ENCODE measurements around the gene NOTUM. TPM values are rescaled to one million over a fixed set of nuclear protein-coding genes. Genes with fewer than 3 reads are reported as not detected.

NOTUM gene
- polyA plus RNA-seq, 6 donors from 2014 or later, result not detected

- no peak for DNase-seq
- Mint-ChIP-seq H3K4me1 (peaks cover 5 to 19% (median 7%) of the 10 kb centered on the region in 3 donors), H3K4me3 (no peak overlapping the region), H3K27ac (peak overlapping the region in 1 of 6 donors; percentile 38), H3K9me3 (no peaks in the 10 kb centered on the region), H3K27me3 (peaks cover 0 to 6% (median 0%) of the 10 kb centered on the region in 3 donors), H3K36me3 (no peaks in the 10 kb centered on the region)
- ATAC-seq (ENCODE audit: low read depth in 2 of 2), result no peak
Measured at GRCh38 chr17:81939881-81940385, 21.1 kb downstream of the NOTUM start.

GRCh38 chr17:81939218-81939617 lies 21.8 kb downstream of the NOTUM start:
- Mint-ChIP-seq H3K36me3 (no peaks in the 10 kb centered on the region), H3K27ac (peak overlapping the region in 1 of 6 donors; percentile 83), H3K4me3 (peak overlapping the region in 1 of 8 donors; percentile 77), H3K27me3 (peaks cover 0 to 6% (median 0%) of the 10 kb centered on the region in 3 donors), H3K9me3 (no peaks in the 10 kb centered on the region), H3K4me1 (peaks cover 5 to 19% (median 7%) of the 10 kb centered on the region in 3 donors)
- no peak for ATAC-seq (ENCODE audit: low read depth in 2 of 2)
- no peak for DNase-seq

- DNase-seq (no peak), ATAC-seq (ENCODE audit: low read depth in 2 of 2) (no peak)
- Mint-ChIP-seq H3K27ac (peak overlapping the region in 1 of 6 donors; percentile 74), H3K36me3 (no peaks in the 10 kb centered on the region), H3K9me3 (no peaks in the 10 kb centered on the region), H3K4me1 (peaks cover 5 to 22% (median 12%) of the 10 kb centered on the region in 3 donors), H3K4me3 (peak overlapping the region in 7 of 8 donors; percentile 33 to 71 (median 45)), H3K27me3 (peaks cover 0 to 21% (median 15%) of the 10 kb centered on the region in 3 donors)
Measured at GRCh38 chr17:81935709-81936084, 25.3 kb downstream of the NOTUM start.

GRCh38 chr17:81934850-81935708 lies 25.9 kb downstream of the NOTUM start:
- Mint-ChIP-seq H3K4me1 (peaks cover 5 to 22% (median 12%) of the 10 kb centered on the region in 3 donors), H3K27me3 (peaks cover 0 to 21% (median 15%) of the 10 kb centered on the region in 3 donors), H3K4me3 (peak overlapping the region in 5 of 8 donors; percentile 20 to 67 (median 45)), H3K27ac (no peak overlapping the region), H3K9me3 (no peaks in the 10 kb centered on the region), H3K36me3 (no peaks in the 10 kb centered on the region)
- DNase-seq (no peak), ATAC-seq (ENCODE audit: low read depth in 2 of 2) (no peak)

- H3K4me3 Mint-ChIP-seq, result no peak overlapping the region
- no peaks in the 10 kb centered on the region for H3K36me3 Mint-ChIP-seq
- H3K9me3 Mint-ChIP-seq, result no peaks in the 10 kb centered on the region
- peak overlapping the region in 2 of 6 donors; percentile 12 to 54 for H3K27ac Mint-ChIP-seq
- no peak for DNase-seq
- no peak for ATAC-seq (ENCODE audit: low read depth in 2 of 2)
- H3K27me3 Mint-ChIP-seq, result peaks cover 0 to 29% (median 17%) of the 10 kb centered on the region in 3 donors
- H3K4me1 Mint-ChIP-seq, result peaks cover 5 to 22% (median 13%) of the 10 kb centered on the region in 3 donors
Measured at GRCh38 chr17:81934098-81934757, 26.8 kb downstream of the NOTUM start.

GRCh38 chr17:81933178-81933699 lies 27.7 kb downstream of the NOTUM start:
- Mint-ChIP-seq H3K27me3 (peaks cover 0 to 35% (median 20%) of the 10 kb centered on the region in 3 donors), H3K4me3 (no peak overlapping the region), H3K9me3 (no peaks in the 10 kb centered on the region), H3K27ac (no peak overlapping the region), H3K4me1 (peaks cover 5 to 19% (median 19%) of the 10 kb centered on the region in 3 donors), H3K36me3 (no peaks in the 10 kb centered on the region)
- DNase-seq (no peak), ATAC-seq (ENCODE audit: low read depth in 2 of 2) (no peak)

- DNase-seq, result no peak
- no peaks in the 10 kb centered on the region for H3K9me3 Mint-ChIP-seq
- H3K4me3 Mint-ChIP-seq, result no peak overlapping the region
- no peak overlapping the region for H3K27ac Mint-ChIP-seq
- no peaks in the 10 kb centered on the region for H3K36me3 Mint-ChIP-seq
- ATAC-seq (ENCODE audit: low read depth in 2 of 2), result no peak
- H3K27me3 Mint-ChIP-seq, result peaks cover 0 to 35% (median 20%) of the 10 kb centered on the region in 3 donors
- H3K4me1 Mint-ChIP-seq, result peaks cover 0 to 17% (median 13%) of the 10 kb centered on the region in 3 donors
Measured at GRCh38 chr17:81932333-81932983, 28.5 kb downstream of the NOTUM start.

GRCh38 chr17:81931557-81932332 lies 29.2 kb downstream of the NOTUM start:
- Mint-ChIP-seq H3K4me3 (peak overlapping the region in 1 of 8 donors; percentile 26), H3K36me3 (no peaks in the 10 kb centered on the region), H3K4me1 (peaks cover 0 to 16% (median 12%) of the 10 kb centered on the region in 3 donors), H3K9me3 (no peaks in the 10 kb centered on the region), H3K27ac (peak overlapping the region in 2 of 6 donors; percentile 14 to 42), H3K27me3 (peaks cover 0 to 35% (median 20%) of the 10 kb centered on the region in 3 donors)
- no peak for DNase-seq
- ATAC-seq (ENCODE audit: low read depth in 2 of 2), result no peak

GRCh38 chr17:81931189-81931556 lies 29.8 kb downstream of the NOTUM start:
- DNase-seq, result no peak
- H3K4me1 Mint-ChIP-seq, result peaks cover 5 to 22% (median 13%) of the 10 kb centered on the region in 3 donors
- H3K27me3 Mint-ChIP-seq, result peaks cover 0 to 35% (median 20%) of the 10 kb centered on the region in 3 donors
- H3K4me3 Mint-ChIP-seq, result peak overlapping the region in 2 of 8 donors; percentile 16 to 62
- no peaks in the 10 kb centered on the region for H3K36me3 Mint-ChIP-seq
- no peak for ATAC-seq (ENCODE audit: low read depth in 2 of 2)
- no peaks in the 10 kb centered on the region for H3K9me3 Mint-ChIP-seq
- peak overlapping the region in 1 of 6 donors; percentile 14 for H3K27ac Mint-ChIP-seq

- no peaks in the 10 kb centered on the region for H3K36me3 Mint-ChIP-seq
- ATAC-seq (ENCODE audit: low read depth in 2 of 2) (no peak), DNase-seq (no peak)
- no peaks in the 10 kb centered on the region for H3K9me3 Mint-ChIP-seq
- no peak overlapping the region for H3K27ac Mint-ChIP-seq
- H3K27me3 Mint-ChIP-seq, result peaks cover 0 to 35% (median 20%) of the 10 kb centered on the region in 3 donors
- H3K4me3 Mint-ChIP-seq, result peak overlapping the region in 5 of 8 donors; percentile 13 to 62 (median 19)
- peaks cover 7 to 25% (median 15%) of the 10 kb centered on the region in 3 donors for H3K4me1 Mint-ChIP-seq
Measured at GRCh38 chr17:81930142-81931125, 30.6 kb downstream of the NOTUM start.

Measured in naive B cell (primary cell).